GM21360 (cell line): Measurements from ENCODE around the gene CLDN9.
A peak's percentile ranks its signal among the peaks of the same experiment; 100 is the strongest.

Experiments
- ATAC-seq: cut with Tn5 transposase; IDR thresholded peaks from one replicate; pipeline ENCODE4 v1.9.1; 2021; ENCODE audit warnings: mild to moderate bottlenecking, moderate library complexity; ENCODE audit not compliant: unreplicated experiment

The CLDN9 gene, protein sequence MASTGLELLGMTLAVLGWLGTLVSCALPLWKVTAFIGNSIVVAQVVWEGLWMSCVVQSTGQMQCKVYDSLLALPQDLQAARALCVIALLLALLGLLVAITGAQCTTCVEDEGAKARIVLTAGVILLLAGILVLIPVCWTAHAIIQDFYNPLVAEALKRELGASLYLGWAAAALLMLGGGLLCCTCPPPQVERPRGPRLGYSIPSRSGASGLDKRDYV

DNA sequence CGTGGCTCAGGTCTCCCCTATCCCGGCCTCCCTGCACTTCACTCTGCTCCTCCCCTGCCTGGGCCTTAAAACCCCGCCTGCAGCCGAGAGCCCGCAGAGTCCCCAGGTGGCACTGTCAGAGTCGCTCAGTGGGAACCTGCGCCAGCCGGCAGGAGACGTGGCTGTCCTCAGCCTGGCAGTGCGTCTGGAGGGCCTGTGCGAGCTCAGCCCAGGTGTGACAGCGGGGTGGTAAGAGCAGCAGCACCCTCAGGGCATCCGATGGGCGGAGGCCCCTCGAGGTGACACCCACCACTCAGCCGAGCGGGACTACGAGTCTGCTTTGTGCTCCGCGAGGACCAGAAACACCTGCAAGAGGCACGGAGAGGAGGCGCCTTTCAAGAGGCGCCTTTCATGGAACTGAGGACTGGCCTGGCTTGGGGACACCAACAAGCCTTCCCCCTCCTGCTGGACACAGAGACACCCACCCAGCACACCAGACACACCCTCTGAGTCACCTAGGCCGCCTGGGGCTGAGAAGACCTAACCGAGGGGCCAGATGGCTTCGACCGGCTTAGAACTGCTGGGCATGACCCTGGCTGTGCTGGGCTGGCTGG is at the start of gene CLDN9:
CLDN9 (plus strand) TSS at position 96 of the 593 bp plus-strand sequence; CDS start at position 536, 440 bp downstream.
- no peak for ATAC-seq

GRCh38 chr16:2963074-2963722 is 49.5 kb upstream of the CLDN9 start:
- no peak for ATAC-seq

GRCh38 chr16:2963723-2964474 is 48.8 kb upstream of the CLDN9 start, which contains the start of gene KREMEN2:
Gene KREMEN2, plus strand, starts transcription at chr16:2964275. Its CDS starts 246 bp downstream, at chr16:2964521.
- no peak for ATAC-seq

GRCh38 chr16:2964475-2965336 is 48.0 kb upstream of the CLDN9 start:
- no peak for ATAC-seq

DNA sequence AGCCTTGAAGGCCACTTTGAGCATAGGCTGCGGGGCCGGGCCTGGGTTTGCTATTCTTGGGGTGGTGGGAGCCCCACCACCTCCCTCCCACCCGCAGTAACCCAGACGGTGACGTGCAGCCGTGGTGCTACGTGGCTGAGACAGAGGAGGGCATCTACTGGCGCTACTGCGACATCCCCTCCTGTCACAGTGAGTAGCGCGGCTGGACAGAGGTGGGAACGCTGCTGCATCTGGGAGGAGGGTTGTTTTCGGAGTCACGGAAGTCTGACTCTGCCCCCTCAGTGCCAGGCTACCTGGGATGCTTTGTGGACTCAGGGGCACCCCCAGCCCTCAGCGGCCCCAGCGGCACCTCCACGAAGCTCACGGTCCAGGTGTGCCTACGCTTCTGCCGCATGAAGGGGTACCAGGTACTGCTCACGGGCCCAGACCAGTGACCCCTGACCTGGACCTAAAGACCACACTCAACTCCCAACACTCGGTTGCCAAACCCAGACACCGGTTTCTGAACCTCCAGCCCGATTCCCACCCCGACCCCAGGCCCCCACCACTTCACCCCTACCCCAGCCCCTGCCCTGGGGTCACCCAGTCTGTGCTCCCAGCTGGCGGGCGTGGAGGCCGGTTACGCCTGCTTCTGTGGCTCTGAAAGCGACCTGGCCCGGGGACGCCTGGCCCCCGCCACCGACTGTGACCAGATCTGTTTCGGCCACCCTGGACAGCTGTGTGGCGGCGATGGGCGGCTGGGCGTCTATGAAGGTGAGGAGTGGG is 46.5 kb upstream of the CLDN9 start:
- no peak for ATAC-seq

DNA sequence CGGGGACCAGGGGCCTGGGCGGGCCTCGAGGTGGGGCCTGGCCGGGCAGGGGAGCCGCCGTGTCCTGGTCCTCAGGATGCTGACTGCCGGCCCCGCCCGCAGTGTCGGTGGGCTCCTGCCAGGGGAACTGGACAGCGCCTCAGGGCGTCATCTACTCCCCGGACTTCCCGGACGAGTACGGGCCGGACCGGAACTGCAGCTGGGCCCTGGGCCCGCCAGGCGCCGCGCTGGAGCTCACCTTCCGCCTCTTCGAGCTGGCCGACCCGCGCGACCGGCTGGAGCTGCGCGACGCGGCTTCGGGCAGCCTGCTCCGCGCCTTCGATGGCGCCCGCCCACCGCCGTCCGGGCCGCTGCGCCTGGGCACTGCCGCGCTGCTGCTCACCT is 45.9 kb upstream of the CLDN9 start:
- no peak for ATAC-seq

DNA sequence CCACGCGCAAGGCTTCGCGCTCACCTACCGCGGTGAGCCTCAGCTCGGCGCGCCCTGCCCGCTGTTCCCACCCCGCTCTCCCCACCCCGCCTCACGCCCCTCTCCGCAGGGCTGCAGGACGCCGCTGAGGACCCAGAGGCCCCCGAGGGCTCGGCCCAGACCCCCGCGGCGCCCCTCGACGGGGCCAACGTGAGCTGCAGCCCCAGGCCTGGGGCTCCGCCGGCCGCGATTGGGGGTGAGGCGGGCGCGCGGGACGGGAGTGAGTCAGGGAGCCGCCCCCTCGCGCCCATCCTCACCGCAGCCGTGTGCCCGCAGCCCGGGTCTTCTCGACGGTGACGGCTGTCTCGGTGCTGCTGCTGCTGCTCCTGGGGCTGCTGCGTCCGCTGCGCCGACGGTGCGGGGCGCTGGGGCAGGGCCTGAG is 45.5 kb upstream of the CLDN9 start:
- ATAC-seq: no peak

GRCh38 chr16:2967721-2968161 is 45.0 kb upstream of the CLDN9 start:
- no peak for ATAC-seq

DNA sequence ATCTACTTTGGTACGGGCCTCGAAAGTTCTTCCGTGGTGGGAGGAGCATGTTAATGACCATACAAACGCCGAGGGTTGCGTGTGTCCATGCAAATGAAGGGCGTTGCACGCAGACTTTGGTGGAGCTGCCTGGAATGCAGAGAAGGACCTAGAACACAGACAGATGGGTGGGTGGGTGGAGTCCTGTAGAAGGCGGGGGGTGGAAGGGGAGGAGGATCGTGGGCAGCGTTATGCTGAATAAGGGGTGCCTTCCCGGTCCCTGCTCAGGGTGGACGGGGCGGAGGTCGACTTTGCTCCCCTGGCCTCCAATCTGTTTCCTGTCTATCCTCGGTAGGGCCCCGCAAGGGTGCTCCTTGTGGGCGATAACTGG is 44.4 kb upstream of the CLDN9 start:
- ATAC-seq: no peak

GRCh38 chr16:2968738-2969544 is 43.8 kb upstream of the CLDN9 start, which contains the start of gene PAQR4:
Gene PAQR4, plus strand, starts transcription at chr16:2969348. Its CDS starts 327 bp downstream, at chr16:2969675.
- peak; percentile 61 for ATAC-seq

DNA sequence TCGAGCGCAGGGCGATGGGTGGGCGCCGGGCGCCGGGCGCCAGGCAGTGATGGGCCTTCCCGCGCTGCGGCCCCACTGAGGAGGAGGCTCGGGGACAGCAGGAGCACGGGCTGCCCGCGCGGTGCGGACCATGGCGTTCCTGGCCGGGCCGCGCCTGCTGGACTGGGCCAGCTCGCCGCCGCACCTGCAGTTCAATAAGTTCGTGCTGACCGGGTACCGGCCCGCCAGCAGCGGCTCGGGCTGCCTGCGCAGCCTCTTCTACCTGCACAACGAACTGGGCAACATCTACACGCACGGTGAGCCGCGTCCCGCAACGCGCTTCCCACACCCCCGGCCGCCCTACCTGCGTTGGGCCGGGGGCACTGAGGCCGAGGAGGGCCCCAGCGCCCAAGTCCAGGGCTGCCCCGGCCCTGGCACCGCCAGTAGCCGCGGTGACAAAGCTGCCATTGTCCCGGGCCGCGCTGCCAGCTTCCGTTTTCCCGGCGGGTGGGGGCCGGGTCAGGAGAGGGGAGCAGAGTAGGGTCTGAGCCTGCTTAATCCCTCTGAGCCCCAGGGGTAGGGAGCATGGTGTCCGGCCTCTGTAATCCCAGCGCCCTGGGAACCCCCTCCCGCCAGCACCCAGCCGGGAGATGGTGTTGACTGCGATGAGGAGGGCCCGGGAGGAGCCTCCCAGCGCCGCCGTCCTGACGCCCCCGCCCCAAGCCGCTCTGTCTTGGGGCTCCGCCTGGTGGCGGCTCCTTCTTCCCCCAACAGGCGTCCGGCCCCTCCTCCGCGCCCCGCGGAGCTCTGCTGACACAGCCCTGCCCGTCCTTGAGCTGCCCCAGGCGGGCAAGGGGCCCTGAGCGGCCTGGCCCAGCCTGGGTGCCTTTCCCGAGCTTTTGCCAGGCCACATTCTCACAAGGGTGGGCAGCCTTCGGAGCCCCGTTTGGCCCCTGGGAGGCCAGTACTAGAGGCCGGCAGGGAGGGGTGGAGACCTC is 42.9 kb upstream of the CLDN9 start:
- ATAC-seq: peak; percentile 39

DNA sequence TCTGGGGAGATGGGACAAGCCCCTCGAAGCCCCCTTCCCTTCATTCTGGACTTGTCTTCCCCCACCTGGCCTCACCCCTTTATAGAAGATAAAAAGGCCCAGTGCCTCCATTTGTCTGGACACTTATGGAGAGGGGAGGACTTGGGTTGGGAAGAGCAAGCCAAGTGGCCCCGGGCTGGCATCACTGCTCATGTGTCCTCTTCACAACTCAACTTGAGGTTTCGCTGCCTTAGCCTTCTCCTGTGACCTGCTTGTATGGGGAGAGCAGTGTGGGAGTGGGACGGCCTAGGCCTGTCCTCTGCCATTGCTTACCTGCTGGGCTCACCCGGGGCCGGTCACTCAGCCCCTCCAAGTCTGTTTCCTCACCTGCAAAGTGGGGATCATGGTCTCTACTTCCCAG is 42.2 kb upstream of the CLDN9 start:
- ATAC-seq: no peak

DNA sequence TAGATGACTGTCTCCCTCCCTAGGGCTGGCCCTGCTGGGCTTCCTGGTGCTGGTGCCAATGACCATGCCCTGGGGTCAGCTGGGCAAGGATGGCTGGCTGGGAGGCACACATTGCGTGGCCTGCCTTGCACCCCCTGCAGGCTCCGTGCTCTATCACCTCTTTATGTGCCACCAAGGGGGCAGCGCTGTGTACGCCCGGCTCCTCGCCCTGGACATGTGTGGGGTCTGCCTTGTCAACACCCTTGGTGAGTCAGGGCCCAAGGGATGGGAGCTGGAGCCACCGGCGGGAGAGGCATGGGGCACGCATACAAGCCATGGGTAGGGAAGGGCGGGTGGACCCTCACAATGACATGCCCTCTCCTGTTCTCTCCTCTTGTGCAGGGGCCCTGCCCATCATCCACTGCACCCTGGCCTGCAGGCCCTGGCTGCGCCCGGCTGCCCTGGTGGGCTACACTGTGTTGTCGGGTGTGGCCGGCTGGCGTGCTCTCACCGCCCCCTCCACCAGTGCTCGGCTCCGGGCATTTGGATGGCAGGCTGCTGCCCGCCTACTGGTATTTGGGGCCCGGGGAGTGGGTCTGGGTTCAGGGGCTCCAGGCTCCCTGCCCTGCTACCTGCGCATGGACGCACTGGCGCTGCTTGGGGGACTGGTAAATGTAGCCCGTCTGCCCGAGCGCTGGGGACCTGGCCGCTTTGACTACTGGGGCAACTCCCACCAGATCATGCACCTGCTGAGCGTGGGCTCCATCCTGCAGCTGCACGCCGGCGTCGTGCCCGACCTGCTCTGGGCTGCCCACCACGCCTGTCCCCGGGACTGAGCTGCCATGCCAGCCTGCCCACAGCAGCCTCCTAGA is 41.4 kb upstream of the CLDN9 start:
- ATAC-seq: no peak

DNA sequence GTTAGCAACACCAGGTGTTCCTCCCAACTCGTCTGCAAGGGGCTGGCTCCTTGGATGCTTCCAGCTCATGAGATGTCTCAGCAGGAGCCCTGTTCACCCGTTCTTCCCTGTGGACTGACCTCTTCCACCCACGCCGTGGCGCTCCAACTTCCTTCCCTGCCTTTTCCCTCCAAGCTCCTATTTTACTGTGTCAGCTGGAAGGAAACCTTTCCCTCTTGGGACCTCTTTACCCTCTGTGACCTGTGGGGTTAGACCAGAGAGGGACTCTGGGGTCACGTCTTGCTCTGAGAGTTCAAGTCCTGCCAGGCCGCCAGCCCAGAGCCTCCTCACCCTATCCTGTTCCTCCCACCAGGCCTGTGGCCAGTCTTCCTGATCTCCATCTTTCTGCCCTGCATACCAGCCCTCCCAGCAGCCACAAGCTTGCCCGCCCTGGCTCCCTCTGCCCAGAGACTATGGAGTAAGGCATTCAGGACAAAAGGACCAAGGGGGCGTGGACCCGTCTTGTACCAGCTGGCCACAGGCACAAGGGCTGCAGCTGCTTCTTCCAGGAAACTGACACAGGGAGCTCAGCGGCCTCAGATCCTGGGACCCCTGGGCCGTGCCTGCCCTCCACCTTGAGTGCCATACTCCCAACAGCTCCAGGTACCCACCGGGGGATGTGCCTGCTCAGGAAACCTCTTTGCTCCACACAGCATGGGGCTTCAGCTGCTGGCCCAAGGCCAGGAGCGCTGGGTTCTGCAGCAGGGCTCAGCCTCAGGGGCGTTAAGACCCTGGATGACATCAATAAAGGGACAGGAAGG is 40.5 kb upstream of the CLDN9 start:
- ATAC-seq: no peak

GRCh38 chr16:2973093-2973492 is 39.6 kb upstream of the CLDN9 start:
- no peak for ATAC-seq
